Activated CD8-positive, alpha-beta memory T cell treated with anti-CD3 and anti-CD28 coated beads for 48 hours (primary cell): ENCODE data around the gene CEP89.
"Not testable (repeated sequence)": the region's sequence is repeated elsewhere in the genome, so short reads cannot be mapped to it uniquely, and the experiment has no call there.

Source experiments
- DNase-seq, 3 experiments: peaks; one replicate each; pipeline ENCODE4 v3.0.0-alpha.2; 2020; ENCODE audit warnings: low read depth in 2 of 3, low spot score in 2 of 3

CEP89 gene

DNA sequence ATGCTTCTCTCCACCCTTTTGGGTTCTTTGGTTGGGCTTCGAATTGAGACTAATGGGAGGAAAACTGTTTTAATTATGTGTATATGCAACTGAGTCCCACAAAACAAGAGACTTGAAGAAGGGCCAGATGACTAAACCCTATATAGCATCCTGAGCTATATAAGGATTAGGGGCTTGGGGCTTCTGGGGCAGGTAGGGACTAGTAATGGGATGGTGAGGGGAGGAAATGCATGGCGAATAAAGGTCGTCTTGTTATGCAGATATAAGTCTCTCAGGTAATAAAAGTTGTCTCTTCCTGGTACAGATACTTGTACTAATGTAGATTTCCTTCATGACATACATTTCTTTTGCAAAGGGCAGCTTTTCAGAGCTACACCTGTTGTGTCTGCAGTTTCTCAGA, 99.4 kb downstream of the CEP89 start:
- no peak for DNase-seq

DNA sequence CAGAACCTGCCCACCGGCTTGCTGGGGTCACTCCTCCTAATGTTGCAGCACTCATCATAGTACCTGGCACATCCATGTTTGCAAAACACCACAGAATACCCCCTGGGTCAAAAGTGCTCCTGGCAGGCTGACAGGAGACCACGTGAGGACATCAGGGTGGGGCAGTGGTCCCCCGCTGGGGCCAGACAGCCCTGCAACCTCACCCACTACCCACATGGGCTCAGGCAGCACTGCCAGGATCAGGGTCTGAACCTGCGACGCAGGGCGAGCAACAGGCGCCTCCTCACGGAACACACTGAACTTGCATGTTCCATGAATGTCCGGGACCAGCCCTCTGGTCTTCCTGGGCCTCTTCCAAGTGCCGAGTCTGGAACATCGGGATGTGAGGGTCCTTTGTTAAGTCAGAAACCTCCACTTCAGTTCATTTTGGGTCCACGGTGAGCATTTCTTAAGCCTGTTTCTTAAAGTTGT, 100.7 kb downstream of the CEP89 start:
- no peak for DNase-seq

DNA sequence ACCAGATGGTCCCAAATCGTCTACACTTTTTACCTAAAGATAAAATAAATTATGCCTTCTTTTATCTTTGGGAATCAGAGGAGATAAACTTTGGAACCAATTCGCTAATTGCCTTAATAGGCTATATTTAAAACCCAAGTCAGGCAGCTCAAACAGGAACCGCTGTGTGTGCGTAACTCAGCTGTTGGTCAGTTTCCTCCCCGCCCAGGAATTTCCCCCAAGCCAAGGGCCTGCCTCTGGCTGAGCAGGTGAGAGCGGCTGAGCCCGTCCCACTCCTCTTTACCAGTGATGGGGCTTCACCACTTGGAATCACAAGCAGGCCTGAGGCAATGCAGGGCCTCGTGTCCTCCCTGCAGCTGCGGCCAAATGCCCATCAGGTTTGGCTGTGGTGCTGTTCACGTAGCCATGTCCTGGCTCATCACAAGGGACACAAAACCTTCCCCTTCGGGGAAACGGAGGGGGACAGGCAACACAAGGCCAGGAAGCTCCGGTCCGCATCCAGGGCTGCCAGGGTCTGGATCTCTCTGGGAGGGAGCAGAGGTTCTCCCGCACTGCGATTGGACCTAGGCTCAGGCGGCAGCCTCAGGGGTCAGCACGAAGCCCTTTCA, 101.7 kb downstream of the CEP89 start:
- no peak for DNase-seq

DNA sequence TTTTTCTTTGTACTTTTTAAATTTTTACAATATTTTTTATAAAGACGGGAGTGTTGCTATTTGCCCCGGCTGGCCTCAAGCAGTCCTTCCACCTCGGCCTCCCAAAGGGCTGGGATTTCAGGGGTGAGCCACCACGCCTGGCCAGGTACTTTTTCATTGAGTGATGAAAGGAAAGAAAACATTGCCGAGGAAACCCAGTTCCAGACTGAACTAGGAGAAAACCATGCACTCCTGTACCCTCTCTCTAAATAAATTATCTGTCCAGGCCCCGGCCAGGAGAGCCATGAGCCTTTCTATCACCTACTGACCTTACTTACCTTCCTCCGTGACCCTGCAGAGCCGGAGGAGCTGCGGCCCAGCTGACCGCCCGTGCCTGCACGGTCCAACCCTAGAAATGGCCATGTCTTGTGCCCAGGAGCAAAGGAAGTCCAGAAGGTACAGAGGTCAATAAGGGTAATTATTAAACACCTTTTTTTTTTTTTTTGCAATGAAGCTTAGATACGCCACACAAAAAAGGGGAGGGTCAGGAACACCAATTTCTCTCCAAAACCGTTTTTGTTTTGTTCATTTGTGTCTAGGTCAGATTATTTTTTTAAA, 102.3 kb downstream of the CEP89 start, which contains the start of gene SLC7A9:
TSS of gene SLC7A9 (minus strand) at position 399 of the 597 bp plus-strand sequence. CDS start 1,233 bp downstream, outside the sequence.
- DNase-seq: no peak

DNA sequence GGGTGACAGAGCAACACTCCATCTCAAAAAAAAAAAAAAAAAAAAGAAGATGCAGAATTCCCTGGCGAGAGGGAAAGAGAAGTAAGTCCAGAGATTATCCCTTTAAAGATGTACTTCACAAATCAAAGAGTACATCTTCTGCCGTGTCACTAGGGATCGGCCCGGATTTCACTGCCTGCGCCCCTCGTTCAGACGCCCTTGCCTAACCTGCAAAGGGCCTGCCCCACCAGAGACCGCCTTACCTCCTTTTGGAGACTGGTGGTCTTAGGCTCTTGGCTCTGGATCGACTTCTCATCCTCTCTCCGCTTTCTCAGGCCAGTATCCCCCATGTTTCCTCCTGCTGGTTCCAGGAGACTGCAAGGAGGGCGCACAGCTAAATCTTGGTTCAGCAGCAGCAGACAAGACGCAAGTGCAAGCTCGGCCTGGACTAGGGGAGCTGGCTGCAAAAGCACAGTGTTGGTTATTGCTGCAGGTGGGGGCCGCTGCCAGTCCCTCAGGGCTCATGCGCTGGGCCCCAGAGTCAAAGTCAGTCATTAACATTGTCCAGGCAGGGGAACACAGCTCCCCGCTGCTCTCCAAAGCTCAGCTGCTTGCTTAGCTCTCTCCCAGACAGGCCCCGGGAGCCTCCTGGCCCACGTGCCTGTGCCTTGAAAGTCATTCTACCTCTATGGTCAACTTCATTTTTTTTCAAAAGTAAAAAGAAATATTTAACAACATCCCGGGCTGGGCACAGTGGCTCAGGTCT, 103.4 kb downstream of the CEP89 start:
- no peak for DNase-seq

DNA sequence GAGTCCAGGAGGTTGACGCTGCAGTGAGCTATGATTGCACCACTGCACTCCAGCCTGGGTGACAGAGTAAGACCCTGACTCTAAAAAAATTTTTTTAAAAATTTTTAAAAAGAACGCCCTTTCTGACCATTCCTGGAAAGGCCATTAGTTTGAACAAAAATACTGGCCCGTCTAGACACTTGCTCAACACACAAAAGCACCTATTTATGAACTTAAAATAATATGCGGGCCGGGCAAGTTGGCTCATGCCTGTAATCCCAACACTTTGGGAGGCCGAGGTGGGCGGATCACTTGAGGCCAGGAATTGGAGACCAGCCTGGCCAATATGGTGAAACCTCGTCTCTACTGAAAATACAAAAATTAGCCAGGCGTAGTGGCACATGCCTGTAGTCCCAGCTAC, 104.3 kb downstream of the CEP89 start:
- DNase-seq: not testable (repeated sequence)

DNA sequence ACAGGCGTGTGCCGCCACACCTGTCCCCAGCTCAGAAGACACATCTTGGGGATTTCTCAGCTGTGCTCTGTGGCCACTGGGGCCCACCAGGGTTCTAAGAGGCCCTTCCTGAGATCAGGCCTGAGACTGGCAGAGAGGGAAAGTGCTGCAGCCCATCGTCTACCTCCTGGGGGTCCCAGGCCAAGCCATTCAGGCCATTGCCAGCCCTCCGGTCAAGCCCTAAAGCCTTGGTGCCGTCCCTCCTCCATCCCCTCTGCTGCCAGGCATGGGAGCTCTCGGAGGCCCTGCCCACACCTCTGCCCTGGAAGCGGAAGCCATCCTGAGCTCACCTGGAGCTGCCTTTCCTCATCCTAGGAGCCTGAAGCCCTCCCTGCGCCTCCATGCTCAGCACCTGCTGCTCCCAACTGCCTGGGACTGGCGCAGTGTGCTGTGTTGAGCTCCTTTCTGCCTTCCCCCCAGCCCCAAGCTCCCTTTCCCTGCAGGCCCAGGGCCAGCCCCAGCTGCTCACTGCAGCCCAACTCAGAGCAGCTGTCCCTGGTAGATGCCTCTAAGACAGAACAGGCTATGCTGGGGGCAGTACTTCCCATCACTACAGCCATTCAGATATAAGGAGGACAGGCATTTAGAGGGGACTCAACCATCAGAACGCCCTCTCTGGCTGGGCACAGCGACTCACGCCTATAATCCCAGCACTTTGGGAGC, 105.0 kb downstream of the CEP89 start:
- DNase-seq: no peak

DNA sequence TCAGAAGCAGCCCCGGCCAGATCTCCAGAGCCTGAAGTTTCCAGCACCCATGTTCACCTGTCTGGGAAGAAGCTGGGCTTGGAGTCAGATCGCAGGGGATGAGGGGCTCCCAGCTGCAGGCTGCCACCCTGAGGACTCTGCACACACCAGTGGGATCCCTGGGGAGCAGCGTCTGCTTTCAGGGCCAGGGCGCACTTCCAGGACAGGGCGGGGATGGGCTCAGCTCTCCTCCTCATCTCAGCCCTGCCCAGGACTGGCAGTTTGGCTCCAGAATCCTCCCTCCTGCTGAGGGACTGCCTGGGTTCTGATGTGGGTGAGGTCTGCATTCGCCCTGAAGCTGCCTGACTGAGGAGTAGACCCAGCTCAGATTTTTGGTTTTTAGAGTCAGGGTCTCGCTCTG, 105.7 kb downstream of the CEP89 start:
- no peak for DNase-seq

DNA sequence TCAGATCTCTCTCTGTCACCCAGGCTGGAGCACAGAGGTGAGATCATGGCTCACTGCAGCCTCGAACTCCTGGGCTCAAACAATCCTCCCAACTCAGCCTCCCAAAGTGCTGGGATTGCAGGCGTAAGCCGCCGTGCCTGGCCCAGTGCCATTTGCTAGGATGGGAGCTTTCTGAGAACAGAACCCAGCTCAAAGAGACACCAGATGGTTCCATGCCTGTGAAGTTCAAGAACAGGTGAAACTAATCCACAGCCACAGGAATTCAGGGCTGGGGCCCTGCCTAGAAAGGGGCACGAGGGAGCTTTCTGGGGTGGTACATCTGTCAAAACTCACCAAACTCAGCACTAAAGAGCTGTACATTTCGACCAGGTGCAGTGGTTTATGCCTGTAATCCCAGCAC, 106.4 kb downstream of the CEP89 start:
- no peak for DNase-seq

DNA sequence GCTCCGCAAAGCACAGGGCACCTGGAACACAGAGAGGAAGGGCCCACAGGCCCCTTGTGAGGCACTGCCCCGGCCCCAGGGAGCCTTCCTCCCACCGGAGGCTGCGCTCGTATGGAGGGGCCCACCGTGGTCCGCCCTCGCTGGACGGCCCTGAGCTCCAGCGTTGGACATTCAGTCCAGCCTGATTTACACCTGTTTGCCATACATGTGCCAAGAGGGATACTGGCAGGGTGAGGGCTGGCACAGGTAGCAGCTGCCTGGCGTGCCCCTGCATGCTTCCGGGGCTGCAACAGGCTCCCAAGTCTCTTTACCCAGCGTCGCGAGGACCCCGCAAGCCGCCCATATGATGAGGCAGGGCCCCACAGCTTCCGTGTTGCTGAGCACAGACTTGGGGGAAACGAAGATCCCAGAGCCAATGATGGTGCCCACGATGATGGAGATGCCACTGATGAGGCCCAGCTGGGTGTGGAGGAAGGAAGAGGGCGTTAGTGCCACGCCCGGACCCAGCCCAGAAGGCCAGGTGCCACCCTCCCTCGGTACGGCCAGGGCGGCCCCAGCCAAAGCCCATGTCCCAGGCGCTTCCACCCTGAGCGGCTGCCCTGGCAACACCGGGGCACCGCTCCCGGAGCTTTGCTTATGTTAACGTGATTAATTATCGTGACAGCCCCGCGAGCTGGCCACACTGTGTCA, 107.3 kb downstream of the CEP89 start:
- no peak for DNase-seq

DNA sequence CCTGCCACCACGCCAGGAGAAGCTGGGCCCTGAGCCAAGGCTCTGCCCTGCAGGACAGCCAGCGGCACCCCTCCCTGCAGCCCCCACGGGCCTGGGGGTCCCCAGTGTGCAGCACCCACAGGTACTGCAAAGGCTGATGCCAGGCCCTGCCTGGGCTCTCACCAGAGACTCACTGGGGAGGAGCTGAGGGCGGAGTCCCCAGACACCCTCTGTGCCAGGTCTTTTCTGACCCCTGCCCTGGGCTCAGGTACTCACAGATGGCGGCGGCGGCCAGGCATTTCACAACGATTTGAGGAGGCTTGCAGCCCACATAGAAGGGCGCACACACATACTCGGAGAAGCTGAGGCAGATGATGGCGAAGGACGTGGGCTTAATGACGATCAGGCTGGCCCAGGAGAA, 107.9 kb downstream of the CEP89 start:
- no peak for DNase-seq

DNA sequence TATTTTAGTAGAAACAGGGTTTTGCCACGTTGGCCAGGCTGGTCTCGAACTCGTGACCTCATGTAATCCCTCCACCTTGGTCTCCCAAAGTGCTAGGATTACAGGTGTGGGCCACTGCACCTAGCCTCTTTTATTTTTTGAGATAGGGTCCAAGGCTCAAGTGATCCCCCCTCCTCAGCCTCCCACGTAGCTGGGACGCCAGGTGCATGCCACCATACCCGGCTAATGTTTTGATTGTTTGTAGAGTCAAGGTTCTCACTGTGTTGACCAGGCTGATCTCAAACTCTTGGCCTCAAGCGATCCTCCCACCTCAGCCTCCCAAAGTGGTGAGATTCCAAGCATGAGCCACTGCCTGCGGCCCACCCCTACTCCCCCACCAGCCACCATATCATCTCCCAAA, 108.5 kb downstream of the CEP89 start:
- DNase-seq: no peak

DNA sequence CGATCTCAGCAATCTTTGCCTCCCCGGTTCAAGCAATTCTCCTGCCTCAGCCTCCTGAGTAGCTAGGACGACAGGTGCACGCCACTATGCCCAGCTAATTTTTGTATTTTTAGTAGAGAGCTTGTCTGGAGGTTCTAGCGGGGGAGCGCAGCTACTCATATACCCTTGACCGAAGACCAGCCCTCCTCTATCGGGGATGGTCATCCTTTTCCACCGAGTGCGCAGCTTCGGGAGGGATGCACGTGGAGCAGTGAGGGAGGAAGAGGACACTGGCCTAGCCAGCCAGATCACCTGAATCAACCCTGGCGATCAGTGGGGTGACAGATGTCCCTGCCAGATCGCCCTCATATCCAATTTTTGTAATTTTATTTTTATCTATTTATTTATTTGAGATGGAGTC, 109.0 kb downstream of the CEP89 start:
- no peak for DNase-seq

DNA sequence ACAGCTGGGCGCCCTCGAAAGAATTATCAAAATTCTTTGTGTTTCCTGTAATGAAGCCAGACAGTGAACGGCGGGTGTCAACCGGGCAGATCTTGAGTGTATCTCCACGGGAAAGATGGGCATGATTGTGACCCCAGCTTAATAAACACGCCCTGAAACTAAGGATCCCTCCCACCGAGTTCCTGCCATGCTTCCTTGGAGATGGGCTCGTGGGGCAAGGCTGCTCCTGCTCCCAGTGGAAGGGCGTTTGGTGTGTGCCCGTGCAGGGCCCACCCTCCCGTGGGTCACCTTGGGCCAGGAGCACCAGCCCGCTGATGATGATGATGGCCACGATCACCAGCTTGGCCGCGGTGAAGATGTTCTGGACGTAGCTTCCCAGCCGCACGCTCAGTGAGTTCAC, 109.6 kb downstream of the CEP89 start:
- no peak for DNase-seq

DNA sequence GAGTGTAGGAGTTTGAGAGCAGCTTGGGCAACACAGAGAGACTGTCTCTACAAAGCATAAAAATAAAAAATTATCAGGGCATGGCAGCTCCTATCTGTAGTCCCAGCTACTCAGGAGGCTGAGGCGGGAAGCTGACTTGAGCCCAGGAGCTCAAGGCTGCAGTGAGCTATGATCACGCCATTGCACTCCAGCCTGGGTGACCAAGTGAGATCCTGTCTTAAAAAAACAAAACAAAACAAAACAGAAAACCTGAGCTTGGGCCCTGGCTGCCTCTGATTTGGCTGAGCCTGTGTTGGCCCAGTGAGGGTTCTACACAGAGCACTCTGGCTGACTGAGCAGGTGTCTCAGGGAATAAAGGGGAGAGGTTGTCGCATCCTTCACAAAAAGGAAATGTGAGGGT, 110.2 kb downstream of the CEP89 start:
- DNase-seq: no peak

DNA sequence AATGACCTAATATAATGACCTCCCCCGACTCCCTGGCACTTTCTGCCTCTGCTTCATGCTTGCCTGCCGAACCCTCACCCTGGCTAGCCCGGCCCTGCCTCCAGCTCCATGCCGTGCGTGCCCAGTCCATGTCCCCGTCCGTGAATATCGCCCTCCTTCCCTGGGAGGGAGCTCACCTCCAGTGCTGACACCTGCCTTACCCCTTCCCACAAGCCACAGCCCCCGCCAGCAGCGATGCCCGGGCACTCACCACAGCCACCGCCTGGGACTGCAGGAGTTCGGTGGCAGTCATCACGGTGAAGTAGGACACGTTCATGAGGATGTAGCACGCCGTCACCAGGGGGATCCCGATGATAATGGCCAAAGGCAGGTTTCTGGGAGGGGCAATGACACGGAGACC, 112.2 kb downstream of the CEP89 start:
- no peak for DNase-seq

DNA sequence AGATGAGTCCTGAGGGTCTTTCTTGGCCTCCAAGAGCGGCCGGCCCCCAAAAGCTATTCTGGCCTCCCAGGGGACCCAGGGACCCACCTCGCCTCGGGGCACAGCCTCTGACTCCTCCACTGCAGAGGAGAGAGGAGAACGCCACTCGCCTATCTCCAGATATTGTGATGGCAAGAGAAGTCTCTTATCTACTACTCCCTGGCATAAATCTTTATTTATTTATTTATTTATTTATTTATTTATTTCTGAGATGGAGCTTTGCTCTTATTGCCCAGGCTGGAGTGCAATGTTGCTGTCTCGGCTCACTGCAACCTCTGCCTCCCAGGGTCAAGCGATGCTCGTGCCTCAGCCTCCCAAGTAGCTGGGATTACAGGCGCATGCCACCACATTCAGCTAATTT, 113.2 kb downstream of the CEP89 start:
- no peak for DNase-seq

DNA sequence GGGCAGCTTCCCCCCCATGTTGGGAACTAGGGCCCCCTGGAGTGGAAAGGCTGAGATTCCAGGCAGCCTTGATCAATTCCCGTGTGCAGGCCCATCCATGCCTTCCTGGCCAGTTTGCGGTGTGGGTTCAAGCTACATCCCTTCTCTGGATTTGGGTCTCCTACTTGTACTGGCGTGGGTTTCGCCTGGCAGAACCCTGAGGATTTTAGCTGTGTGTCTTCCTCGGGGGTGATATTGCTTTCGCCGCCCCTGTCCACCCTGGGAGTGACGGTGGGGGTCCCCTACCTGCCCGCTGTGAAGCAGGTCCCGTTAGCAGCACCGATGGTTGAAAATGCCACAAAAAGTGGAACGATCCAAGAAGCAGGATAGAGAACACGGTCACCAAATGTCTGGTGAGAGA, 113.6 kb downstream of the CEP89 start:
- no peak for DNase-seq

DNA sequence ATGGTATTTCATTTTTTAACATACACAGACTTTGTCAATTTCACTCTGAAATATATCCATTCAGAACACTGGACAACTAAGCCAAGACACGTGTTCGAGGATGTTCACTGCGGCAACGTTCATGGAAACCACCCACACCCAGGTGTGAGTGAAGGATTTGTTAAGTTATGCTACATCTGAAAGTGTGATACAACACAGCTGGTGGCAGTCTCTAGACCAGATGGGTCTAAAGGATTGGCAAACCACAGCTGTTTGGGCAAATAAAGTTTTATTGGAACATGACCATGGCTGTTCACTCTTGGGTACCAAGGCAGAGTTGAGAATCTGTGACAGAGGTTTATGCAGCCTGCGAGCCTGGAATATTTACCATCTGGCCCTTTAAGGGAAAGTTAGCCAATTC, 114.2 kb downstream of the CEP89 start:
- no peak for DNase-seq

DNA sequence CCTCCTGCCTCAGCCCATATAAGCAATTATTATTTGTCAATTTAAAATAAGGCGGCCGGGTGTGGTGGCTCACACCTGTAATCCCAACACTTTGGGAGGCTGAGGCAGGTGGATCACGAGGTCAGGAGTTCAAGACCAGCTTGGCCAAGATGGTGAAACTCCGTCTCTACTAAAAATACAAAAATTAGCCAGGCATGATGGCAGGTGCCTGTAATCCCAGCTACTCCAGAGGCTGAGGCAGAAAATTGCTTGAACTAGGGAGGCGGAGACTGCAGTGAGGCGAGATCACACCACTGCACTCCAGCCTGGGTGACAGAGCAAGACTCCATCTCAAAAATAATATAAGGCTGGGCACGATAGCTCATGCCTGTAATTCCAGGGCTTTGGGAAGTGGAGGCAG, 114.9 kb downstream of the CEP89 start:
- DNase-seq: not testable (repeated sequence)

DNA sequence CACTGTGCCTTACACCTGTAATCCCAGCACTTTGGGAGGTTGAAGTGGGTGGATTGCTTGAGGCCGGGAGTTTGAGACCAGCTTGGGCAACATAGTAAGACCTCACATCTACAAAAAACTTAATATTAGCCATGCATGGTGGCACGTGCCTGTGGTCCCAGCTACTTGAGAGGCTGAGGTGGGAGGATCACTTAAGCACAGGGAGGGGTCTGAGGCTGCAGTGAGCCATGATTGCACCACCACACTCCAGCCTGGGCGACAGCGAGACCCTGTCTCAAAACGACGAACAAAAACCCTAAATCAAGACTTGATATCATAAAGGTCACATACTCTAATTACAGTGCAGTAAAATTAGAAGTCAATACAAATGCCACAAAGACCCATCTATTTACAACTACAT, 119.5 kb downstream of the CEP89 start:
- DNase-seq: no peak
